Measurements from ENCODE around the gene PSMC3IP. TPM values are rescaled to one million over a fixed set of nuclear protein-coding genes. Genes with fewer than 3 reads are reported as not detected.
A peak's percentile ranks its signal among the peaks of the same experiment; 100 is the strongest.

Gene PSMC3IP
- total RNA-seq, 1 donor from 2014 or later, result 2.9 TPM

DNA sequence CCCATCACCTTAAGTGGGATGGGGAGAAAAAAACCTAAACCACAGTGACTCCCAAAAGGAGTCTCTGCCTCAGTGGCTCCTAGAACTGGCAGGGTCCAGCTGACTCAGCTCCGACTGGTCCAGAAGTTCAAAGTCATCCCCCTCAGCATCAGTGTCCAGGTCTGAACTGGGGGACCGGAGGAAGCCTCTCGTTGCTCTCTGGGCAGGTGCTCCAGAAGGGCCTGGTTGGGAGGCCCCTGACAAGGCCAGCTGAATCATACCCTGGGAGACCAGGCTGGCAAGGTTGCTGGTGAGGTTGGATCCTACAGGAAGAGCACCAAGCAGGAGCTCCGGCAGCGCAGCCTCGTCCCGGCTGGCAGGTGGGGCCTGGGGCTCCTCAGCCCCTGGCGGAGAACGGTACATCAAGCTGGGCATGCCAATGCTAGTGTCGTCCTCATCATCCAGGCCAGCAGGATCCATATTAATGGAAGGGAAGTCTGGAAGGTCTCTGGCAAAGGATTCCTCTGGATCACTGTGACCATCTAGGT lies 4.3 kb upstream of the PSMC3IP start:
- H3K27ac ChIP-seq, result no peak overlapping the region

DNA sequence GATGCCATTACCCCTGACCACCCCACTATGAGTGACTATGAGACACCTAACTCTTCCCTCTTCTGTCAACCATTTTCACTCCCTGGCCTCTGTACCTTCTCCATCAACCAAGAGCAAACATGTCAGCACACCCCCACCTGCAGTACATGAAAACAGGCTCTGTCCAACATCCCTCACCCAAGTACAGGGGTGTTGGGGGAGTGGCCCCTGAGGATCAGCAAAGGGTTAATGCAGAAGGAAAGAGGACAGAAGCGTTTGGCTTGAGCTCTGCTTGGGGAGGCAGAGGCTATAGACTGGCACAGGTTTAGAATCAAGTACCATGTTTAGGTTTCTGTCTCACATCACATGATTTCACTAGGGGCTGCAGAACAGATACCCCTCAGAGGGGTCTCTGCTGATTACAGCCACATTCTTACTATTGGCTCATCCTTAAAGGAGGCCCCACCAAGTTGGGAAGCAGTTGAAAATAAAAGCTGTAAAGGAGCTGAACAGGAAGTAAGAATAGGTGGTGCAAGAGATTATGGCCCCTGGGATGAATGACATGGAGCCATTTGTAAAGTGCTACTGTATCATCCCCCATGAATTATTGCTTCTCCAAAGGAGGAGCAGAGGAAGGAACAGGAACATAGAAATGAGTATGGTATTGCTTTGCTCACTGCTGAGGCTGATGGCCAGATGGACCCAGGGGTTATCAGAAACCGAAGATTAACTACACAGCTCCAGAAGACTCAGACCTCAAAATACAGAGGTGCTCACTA lies 2.4 kb upstream of the PSMC3IP start:
- no peak for DNase-seq (ENCODE audit: low spot score in 2 of 2)
- Histone ChIP-seq H3K9me3 (no peaks in the 10 kb centered on the region), H3K36me3 (peaks cover 42 to 55% of the 10 kb centered on the region in 2 donors), H3K4me1 (peaks cover 5 to 12% of the 10 kb centered on the region in 2 donors), H3K4me3 (no peak overlapping the region), H3K27ac (no peak overlapping the region), H3K27me3 (no peaks in the 10 kb centered on the region)
- TF ChIP-seq, protein P1, sequence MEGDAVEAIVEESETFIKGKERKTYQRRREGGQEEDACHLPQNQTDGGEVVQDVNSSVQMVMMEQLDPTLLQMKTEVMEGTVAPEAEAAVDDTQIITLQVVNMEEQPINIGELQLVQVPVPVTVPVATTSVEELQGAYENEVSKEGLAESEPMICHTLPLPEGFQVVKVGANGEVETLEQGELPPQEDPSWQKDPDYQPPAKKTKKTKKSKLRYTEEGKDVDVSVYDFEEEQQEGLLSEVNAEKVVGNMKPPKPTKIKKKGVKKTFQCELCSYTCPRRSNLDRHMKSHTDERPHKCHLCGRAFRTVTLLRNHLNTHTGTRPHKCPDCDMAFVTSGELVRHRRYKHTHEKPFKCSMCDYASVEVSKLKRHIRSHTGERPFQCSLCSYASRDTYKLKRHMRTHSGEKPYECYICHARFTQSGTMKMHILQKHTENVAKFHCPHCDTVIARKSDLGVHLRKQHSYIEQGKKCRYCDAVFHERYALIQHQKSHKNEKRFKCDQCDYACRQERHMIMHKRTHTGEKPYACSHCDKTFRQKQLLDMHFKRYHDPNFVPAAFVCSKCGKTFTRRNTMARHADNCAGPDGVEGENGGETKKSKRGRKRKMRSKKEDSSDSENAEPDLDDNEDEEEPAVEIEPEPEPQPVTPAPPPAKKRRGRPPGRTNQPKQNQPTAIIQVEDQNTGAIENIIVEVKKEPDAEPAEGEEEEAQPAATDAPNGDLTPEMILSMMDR (IDR thresholded peaks at IDR 0.05), result no peak
- intact Hi-C loops (cut with DNase I), result loop anchor here (10.0 kb wide), 1 partner anchor 245 kb away; the partner anchor contains the start of gene BECN1

More for the DNA sequence above, 4.3 kb upstream of the PSMC3IP start:
- Histone ChIP-seq H3K4me3 (no peak overlapping the region), H3K36me3 (peaks cover 52 to 72% of the 10 kb centered on the region in 2 donors), H3K4me1 (peaks cover 5 to 12% of the 10 kb centered on the region in 2 donors), H3K9me3 (no peaks in the 10 kb centered on the region), H3K27me3 (no peaks in the 10 kb centered on the region)
- no peak for DNase-seq (ENCODE audit: low spot score in 2 of 2)
- TF ChIP-seq, protein P1 (IDR thresholded peaks at IDR 0.05), result no peak
- intact Hi-C loops (cut with DNase I), result no loop called here

- Histone ChIP-seq H3K4me1 (peaks cover 5 to 12% of the 10 kb centered on the region in 2 donors), H3K27ac (peak overlapping the region; percentile 78 to 83), H3K4me3 (peak overlapping the region; percentile 68 to 76), H3K36me3 (peaks cover 35 to 53% of the 10 kb centered on the region in 2 donors), H3K27me3 (no peaks in the 10 kb centered on the region), H3K9me3 (no peaks in the 10 kb centered on the region)
- DNase-seq (ENCODE audit: low spot score in 2 of 2), result peak in 1 of 2 donors; percentile 88
- TF ChIP-seq, protein P1 (IDR thresholded peaks at IDR 0.05), result peak; percentile 44 to 82 (median 62)
- intact Hi-C loops (cut with DNase I), result loop anchor here (1.0 to 10.0 kb wide), 3 partner anchors 101 to 246 kb away; partner anchors contain the start of gene BECN1
Measured at GRCh38 chr17:42578282-42578869, 847 bp upstream of the PSMC3IP start.

- no peaks in the 10 kb centered on the region for H3K27me3 ChIP-seq
- H3K27ac ChIP-seq, result peak overlapping the region; percentile 68 to 78
- peaks cover 36 to 53% of the 10 kb centered on the region in 2 donors for H3K36me3 ChIP-seq
- no peak for DNase-seq (ENCODE audit: low spot score in 2 of 2)
- intact Hi-C loops (cut with DNase I), result loop anchor here (2.0 to 10.0 kb wide), 3 partner anchors 22 to 248 kb away; partner anchors contain the start of genes BECN1 and NAGLU
- peak overlapping the region; percentile 68 to 76 for H3K4me3 ChIP-seq
- H3K9me3 ChIP-seq, result no peaks in the 10 kb centered on the region
- TF ChIP-seq, protein P1 (IDR thresholded peaks at IDR 0.05), result no peak
- peaks cover 5 to 12% of the 10 kb centered on the region in 2 donors for H3K4me1 ChIP-seq
Measured at GRCh38 chr17:42577140-42577531, 393 bp downstream of the PSMC3IP start.

DNA sequence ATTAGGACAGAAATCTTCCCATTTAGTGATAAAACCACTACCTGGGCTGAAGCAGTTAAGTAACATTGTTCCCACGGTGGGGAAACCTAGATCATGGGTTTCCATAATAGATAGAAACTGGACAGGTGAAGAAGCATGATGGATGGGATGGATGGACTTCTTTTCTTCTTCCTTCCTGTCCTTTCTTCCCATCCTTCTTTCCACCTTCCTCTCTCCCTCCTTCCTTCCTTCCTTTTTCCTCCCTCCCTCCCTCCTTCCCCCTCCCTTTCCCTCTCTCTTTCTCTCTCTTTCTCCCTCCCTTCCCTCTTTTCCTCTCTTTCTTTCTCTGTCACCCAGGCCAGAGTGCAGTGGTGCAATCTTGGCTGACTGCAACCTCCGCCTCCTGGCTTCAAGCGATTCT lies 3.1 kb downstream of the PSMC3IP start:
- H3K4me3 ChIP-seq, result no peak overlapping the region
- no peak for DNase-seq (ENCODE audit: low spot score in 2 of 2)
- peaks cover 5 to 12% of the 10 kb centered on the region in 2 donors for H3K4me1 ChIP-seq
- TF ChIP-seq, protein P1 (IDR thresholded peaks at IDR 0.05), result no peak
- no peaks in the 10 kb centered on the region for H3K9me3 ChIP-seq
- intact Hi-C loops (cut with DNase I), result loop anchor here (10.0 kb wide), 1 partner anchor 250 kb away; the partner anchor contains the start of gene BECN1
- H3K36me3 ChIP-seq, result peaks cover 38 to 55% of the 10 kb centered on the region in 2 donors
- H3K27ac ChIP-seq, result no peak overlapping the region
- H3K27me3 ChIP-seq, result no peaks in the 10 kb centered on the region

Data from ascending aorta (tissue), 2 donors.